HUES64 (cell line): ENCODE data around the gene ARHGEF12.

Source experiments
- H3K27ac ChIP-seq: 2 replicates; pipeline ENCODE4 v1.7.0; 2013; ENCODE audit warnings: low read depth, low read length, inconsistent platforms
- H3K27me3 ChIP-seq: 2 replicates; pipeline ENCODE4 v1.6.1; 2013; ENCODE audit warnings: mild to moderate bottlenecking, low read length; ENCODE audit not compliant: insufficient read depth
- H3K36me3 ChIP-seq: 2 replicates; pipeline ENCODE4 v1.6.1; 2013; ENCODE audit warnings: mild to moderate bottlenecking, low read length; ENCODE audit not compliant: insufficient read depth
- H3K4me1 ChIP-seq: 2 replicates; pipeline ENCODE4 v1.6.1; 2013; ENCODE audit warnings: mild to moderate bottlenecking, low read length, moderate library complexity; ENCODE audit not compliant: insufficient read depth
- H3K4me3 ChIP-seq: 2 replicates; pipeline ENCODE4 v1.5.1; 2013; ENCODE audit warnings: mild to moderate bottlenecking, low read length, moderate library complexity
- H3K9ac ChIP-seq: 2 replicates; pipeline ENCODE4 v1.6.1; 2013; ENCODE audit warnings: mild to moderate bottlenecking, low read depth, low read length
- H3K9me3 ChIP-seq: 2 replicates; pipeline ENCODE4 v1.6.1; 2013; ENCODE audit warnings: low read depth, low read length; ENCODE audit not compliant: insufficient read depth
- WGBS: fragments of 150-250, 120-280 bp; methylation state at CpG from one replicate; pipeline ENCODE4 v1.1.7; 2013; ENCODE audit warnings: missing lambda C conversion rate; 5-methylcytosine and 5-hydroxymethylcytosine counted together

The ARHGEF12 gene

DNA sequence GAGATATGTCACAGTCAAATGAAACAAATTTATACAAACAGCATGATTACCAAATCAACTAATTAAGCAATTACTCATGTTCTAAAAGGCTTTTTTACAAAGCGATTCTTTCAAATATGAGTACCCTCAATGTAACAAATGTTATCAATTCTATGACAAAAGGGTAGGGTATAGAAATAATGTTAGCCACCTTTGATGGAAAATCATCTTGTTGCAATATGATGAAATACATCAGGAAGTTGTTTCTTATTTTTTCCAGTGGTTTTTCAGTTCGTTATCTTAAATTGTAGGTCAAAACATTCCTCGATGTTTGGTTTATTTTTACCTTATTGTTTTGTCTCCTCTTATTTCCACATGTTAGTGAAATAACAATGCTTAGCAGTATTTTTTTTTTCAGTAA is 6.5 kb downstream of the ARHGEF12 start:
- Histone ChIP-seq H3K4me3 (no peak overlapping the region), H3K36me3 (no peaks in the 10 kb centered on the region), H3K4me1 (peaks cover 32% of the 10 kb centered on the region), H3K27ac (no peak overlapping the region), H3K9ac (no peak overlapping the region), H3K9me3 (no peaks in the 10 kb centered on the region), H3K27me3 (no peaks in the 10 kb centered on the region)
- WGBS, result 82% methylated on average over 2 of the region's 3 CpGs

DNA sequence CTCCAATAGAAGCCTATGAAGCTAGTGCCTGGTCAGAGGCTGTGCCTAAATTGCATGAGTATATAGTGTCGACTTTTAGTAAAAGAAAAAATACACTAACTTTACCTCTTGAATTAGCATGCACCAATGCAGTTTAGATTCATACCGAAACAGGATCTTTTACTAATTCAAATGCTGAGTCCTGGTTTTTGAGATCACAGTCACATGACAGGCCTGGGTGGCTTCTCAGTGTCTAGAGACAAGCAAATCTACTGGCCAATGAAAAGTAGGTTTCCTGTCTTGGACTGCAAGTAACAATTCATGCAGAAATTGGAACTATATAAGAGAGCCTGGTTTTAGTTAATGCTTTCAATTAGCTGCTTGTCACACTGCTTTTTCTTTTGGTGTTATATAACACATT is 7.2 kb downstream of the ARHGEF12 start:
- 94% methylated on average over 2 of the region's 2 CpGs for WGBS
- Histone ChIP-seq H3K27ac (no peak overlapping the region), H3K9me3 (no peaks in the 10 kb centered on the region), H3K9ac (no peak overlapping the region), H3K4me1 (peaks cover 25% of the 10 kb centered on the region), H3K27me3 (no peaks in the 10 kb centered on the region), H3K4me3 (no peak overlapping the region), H3K36me3 (no peaks in the 10 kb centered on the region)

DNA sequence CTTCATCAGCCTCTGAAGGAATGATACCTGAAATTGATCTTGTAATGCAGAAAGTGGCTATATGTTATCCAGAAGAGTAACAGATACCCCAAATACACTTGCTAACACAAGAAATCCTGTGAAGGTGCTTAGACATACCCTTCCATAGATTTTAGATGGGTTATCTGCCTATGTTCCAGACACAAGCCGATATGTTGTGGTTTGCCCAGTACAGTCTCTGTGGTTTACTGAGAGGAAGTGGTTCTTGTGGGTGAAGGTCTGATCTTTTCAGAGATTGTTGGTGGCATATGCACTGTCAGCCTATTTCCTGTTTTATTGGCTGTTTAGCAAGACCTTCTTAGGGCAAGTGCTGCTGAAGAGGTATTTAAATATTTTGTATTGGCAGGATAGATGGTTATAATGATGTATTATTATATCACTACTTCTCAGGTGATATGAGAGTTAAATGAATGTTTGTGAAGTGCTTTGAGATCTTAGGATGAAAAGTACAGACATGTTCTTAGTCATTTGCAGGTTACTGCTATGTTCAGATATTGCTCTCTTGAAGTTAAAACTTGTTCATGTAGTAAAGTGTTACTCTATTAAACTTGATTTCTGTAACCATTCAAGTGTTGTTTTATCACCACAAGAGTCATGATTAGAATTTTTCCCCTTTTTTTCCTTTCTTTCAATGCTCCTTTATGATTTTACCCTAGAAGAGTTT is 8.2 kb downstream of the ARHGEF12 start:
- Histone ChIP-seq H3K4me3 (no peak overlapping the region), H3K4me1 (peaks cover 17% of the 10 kb centered on the region), H3K9me3 (no peaks in the 10 kb centered on the region), H3K36me3 (no peaks in the 10 kb centered on the region), H3K9ac (no peak overlapping the region), H3K27ac (no peak overlapping the region), H3K27me3 (no peaks in the 10 kb centered on the region)
- WGBS, result 98% methylated on average over 1 of the region's 1 CpG

DNA sequence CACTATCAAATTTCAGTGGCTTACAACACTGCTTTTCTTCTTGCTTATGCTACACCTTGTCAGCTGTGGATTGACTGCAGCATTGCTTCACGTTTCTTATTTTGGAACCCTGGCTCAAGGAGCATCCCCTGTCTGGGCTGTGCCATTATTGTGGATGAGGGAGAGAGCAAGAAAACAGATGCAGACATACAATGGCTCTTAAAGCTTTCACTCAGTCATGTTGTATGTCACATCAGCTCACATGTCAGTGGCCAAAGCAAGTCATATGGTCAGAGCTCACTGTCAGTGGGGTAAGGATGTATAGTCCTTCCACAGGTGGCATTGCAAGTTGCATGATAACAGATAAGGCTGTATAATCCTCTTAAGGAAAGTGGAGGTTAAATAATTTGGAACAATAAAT is 10.0 kb downstream of the ARHGEF12 start:
- Histone ChIP-seq H3K27ac (no peak overlapping the region), H3K9me3 (no peaks in the 10 kb centered on the region), H3K4me1 (peaks cover 10% of the 10 kb centered on the region), H3K36me3 (no peaks in the 10 kb centered on the region), H3K27me3 (no peaks in the 10 kb centered on the region), H3K4me3 (no peak overlapping the region), H3K9ac (no peak overlapping the region)
- WGBS, result 60% methylated on average over 1 of the region's 1 CpG

DNA sequence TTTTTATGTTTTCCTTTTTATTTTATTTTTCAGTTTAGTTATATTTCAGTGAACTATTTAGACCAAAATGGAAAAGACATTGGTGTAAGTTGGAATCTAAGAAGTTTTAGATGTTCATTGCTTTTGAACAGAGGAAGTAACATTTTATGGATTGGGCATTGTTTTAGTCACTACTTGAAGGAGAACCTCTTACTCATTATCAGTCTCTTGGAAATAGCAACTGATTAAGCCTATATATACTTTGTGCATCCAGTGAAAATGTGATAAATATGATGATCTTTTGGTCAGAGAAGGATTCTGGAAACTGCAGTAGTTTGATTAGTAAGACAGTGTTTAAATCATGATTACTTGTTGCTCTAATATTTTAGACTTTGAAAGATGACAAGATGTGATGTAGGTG is 14.4 kb downstream of the ARHGEF12 start:
- H3K4me3 ChIP-seq, result no peak overlapping the region
- no peak overlapping the region for H3K9ac ChIP-seq
- no peaks in the 10 kb centered on the region for H3K9me3 ChIP-seq
- H3K27me3 ChIP-seq, result no peaks in the 10 kb centered on the region
- H3K4me1 ChIP-seq, result peaks cover 14% of the 10 kb centered on the region; the same call in 1 of the 2 replicates
- H3K36me3 ChIP-seq, result no peaks in the 10 kb centered on the region
- H3K27ac ChIP-seq, result no peak overlapping the region

DNA sequence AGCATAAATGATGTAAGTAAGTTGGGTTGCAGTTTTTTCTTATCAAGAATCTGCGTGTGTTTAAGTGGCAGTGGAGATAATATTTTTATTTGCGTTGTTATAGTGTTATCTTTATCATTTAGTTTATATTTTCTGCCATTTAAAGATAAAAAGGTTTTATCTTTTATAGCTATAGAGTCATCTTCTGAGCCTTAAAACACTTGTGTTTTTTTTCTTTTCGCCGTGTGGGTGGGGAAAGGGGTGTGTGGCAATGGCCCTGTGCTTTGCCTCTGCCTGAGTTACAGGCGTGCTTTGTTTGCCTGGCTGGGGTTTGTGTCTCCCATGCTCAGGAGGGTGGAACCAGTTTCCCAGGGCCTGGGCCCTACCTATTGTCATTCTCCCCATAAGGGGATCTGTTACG is 16.2 kb downstream of the ARHGEF12 start:
- Histone ChIP-seq H3K27me3 (no peaks in the 10 kb centered on the region), H3K4me3 (no peak overlapping the region), H3K9ac (no peak overlapping the region), H3K4me1 (peaks cover 14% of the 10 kb centered on the region; the same call in 1 of the 2 replicates), H3K36me3 (no peaks in the 10 kb centered on the region), H3K27ac (no peak overlapping the region), H3K9me3 (no peaks in the 10 kb centered on the region)
- 89% methylated on average over 5 of the region's 6 CpGs for WGBS

DNA sequence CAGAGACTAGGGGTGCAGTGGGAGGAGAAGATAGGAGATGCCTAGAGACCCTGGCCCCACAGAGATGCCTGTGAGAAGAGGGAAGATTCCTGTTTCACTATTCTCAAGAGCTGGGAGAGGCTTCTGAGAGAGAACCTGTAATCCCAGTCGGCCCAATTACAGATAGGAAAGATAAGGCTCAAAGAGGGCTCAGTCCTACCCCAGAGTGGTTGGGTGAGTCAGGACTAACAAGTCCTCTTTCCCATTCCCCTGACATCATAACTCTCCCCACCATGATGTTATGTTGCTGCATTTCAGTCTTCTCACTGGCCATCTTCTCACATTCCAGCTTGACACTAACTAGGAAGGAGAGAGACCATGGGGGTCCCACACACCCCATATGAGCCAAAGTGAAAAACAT is 17.9 kb downstream of the ARHGEF12 start:
- Histone ChIP-seq H3K9me3 (no peaks in the 10 kb centered on the region), H3K9ac (no peak overlapping the region), H3K4me3 (no peak overlapping the region), H3K27ac (no peak overlapping the region), H3K27me3 (no peaks in the 10 kb centered on the region), H3K4me1 (peaks cover 14% of the 10 kb centered on the region; the same call in 1 of the 2 replicates), H3K36me3 (no peaks in the 10 kb centered on the region)
- 83% methylated on average over 1 of the region's 1 CpG for WGBS

DNA sequence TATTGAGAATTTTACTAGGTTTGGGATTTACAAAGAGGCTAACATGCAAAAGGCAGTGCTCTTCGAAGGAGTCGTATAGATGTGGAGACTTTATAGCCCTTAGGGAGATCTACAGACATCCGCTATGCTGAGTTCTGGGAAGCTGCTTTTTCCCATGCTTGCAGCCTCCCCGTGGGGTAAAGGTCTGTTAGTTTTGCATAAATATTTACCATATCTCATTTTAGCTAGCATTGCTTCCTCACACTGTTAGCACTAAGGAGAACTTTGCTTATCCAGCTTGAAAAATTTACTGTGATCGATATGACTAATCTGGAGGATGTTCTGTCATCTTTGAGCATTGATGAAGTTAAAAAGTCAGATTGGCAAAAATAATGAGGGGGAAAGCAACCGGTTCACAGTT is 18.6 kb downstream of the ARHGEF12 start:
- H3K9me3 ChIP-seq, result no peaks in the 10 kb centered on the region
- no peak overlapping the region for H3K27ac ChIP-seq
- H3K4me3 ChIP-seq, result no peak overlapping the region
- H3K4me1 ChIP-seq, result peaks cover 14% of the 10 kb centered on the region; the same call in 1 of the 2 replicates
- H3K27me3 ChIP-seq, result no peaks in the 10 kb centered on the region
- no peaks in the 10 kb centered on the region for H3K36me3 ChIP-seq
- 79% methylated on average over 6 of the region's 6 CpGs for WGBS
- no peak overlapping the region for H3K9ac ChIP-seq

DNA sequence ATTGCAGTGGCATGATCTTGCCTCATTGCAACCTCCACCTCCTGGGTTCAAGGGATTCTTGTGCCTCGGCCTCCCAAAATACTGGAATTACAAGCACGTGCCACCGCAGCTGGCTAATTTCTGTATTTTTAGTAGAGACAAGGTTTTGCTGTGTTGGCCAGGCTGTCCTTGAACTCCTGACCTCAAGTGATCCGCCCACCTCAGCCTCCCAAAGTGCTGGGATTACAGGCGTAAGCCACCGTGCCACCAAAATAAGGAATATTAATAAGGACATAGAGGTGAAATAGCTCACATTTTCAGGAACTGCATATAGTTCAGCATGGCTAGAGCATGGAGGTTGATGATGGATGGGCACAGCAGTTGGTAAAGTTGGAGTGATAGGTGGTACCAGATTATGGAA is 21.4 kb downstream of the ARHGEF12 start:
- H3K27me3 ChIP-seq, result no peaks in the 10 kb centered on the region
- H3K9me3 ChIP-seq, result no peaks in the 10 kb centered on the region
- no peak overlapping the region for H3K27ac ChIP-seq
- 96% methylated on average over 6 of the region's 6 CpGs for WGBS
- H3K4me1 ChIP-seq, result peaks cover 11% of the 10 kb centered on the region; the same call in 1 of the 2 replicates
- H3K36me3 ChIP-seq, result no peaks in the 10 kb centered on the region
- no peak overlapping the region for H3K9ac ChIP-seq
- H3K4me3 ChIP-seq, result no peak overlapping the region

DNA sequence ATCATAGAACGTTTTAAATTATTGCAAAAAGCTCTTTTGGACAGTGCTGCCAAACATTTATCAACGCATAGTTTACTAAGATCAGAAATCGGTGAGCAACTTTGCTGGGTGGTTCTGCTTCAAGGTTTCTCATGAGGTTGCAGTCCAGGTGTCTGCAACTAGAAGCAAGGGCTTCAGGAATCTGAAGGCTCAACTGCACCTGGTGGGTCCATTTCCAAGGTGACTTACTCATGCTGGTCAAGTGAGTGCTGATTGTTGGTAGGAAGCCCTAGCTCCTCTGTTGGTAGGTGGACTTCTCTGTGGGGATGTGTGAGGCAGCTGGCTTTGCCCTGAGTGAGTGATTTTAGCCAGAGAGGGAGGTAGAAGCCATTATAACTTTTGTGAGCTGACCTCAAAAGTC is 22.5 kb downstream of the ARHGEF12 start:
- no peaks in the 10 kb centered on the region for H3K36me3 ChIP-seq
- peaks cover 10% of the 10 kb centered on the region; the same call in 1 of the 2 replicates for H3K4me1 ChIP-seq
- no peaks in the 10 kb centered on the region for H3K27me3 ChIP-seq
- no peak overlapping the region for H3K4me3 ChIP-seq
- no peaks in the 10 kb centered on the region for H3K9me3 ChIP-seq
- 95% methylated on average over 3 of the region's 3 CpGs for WGBS
- no peak overlapping the region for H3K9ac ChIP-seq
- H3K27ac ChIP-seq, result no peak overlapping the region

DNA sequence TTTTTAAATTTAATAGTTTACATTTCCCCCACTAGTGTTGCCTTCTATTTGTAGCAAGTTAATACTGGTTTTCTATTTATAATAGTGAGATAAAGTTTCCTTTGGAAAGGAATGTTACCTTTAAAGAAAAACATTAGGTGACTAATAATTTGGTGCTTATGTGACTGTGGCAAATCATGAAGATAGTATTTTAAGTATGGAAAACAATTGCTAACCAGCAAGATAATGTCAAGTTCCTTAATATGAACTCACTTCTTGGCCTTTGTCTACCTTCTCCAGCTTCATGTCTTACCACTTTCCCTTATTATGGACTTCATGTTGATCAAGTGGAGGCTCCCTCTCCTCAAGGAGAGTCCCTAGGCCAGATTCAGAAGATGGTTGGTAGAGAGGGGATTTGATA is 27.2 kb downstream of the ARHGEF12 start:
- Histone ChIP-seq H3K9ac (no peak overlapping the region), H3K27me3 (no peaks in the 10 kb centered on the region), H3K9me3 (no peaks in the 10 kb centered on the region), H3K4me3 (no peak overlapping the region), H3K36me3 (no peaks in the 10 kb centered on the region), H3K27ac (no peak overlapping the region), H3K4me1 (no peaks in the 10 kb centered on the region)

DNA sequence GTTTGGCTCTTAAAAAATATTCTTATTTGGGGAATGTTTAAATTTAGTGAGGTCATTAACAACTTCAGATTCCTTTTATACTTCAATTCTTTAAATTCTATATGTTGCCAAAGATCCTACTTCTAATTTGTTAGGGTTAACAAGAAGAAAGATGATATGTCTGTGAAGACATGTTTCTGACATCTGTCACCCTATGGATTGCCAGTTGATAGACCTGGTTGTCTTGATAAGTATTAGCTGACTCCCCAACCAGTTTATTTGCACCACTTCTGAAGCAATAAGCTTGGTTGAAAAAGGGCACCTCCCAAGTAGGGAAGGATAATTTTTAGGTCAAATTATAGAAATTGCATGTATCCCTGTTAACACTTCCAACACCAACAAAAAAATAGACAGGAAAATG is 29.3 kb downstream of the ARHGEF12 start:
- no peak overlapping the region for H3K4me3 ChIP-seq
- H3K36me3 ChIP-seq, result no peaks in the 10 kb centered on the region
- no peak overlapping the region for H3K27ac ChIP-seq
- H3K9ac ChIP-seq, result no peak overlapping the region
- peaks cover 8% of the 10 kb centered on the region for H3K4me1 ChIP-seq
- no peaks in the 10 kb centered on the region for H3K27me3 ChIP-seq
- no peaks in the 10 kb centered on the region for H3K9me3 ChIP-seq
